Prostate gland (tissue), 2 donors: Measurements from ENCODE around the gene IGF1R. TPM values are rescaled to one million over a fixed set of nuclear protein-coding genes. Genes with fewer than 3 reads are reported as not detected.

Experiments
- DNase-seq: peaks from one replicate; pipeline ENCODE4 v3.0.0-alpha.2; 2019; ENCODE audit warnings: low spot score
- H3K27ac ChIP-seq, 2 donors: fragments of 200-600 bp; sonication (generic); 2 replicates each; pipeline ENCODE4 v1.5.1; 2017 to 2019
- H3K27me3 ChIP-seq: fragments of 200-600 bp; sonication (generic); replicated peaks from 2 replicates; pipeline ENCODE4 v1.5.1; 2019; ENCODE audit not compliant: insufficient read depth
- H3K36me3 ChIP-seq, 2 donors: fragments of 200-600 bp; sonication (generic); 1 replicate in 1 of 2; 2 replicates in 1 of 2; pipeline versions ENCODE4 v1.5.1 to v1.8.1; 2017 to 2019
- H3K4me1 ChIP-seq: fragments of 200-600 bp; sonication (generic); replicated peaks from 2 replicates; pipeline ENCODE4 v1.5.1; 2019
- H3K4me3 ChIP-seq, 2 donors: fragments of 200-600 bp; sonication (generic); 2 replicates each; pipeline ENCODE4 v1.5.1; 2017 to 2019
- H3K9me3 ChIP-seq: fragments of 200-600 bp; sonication (generic); 2 replicates; pipeline ENCODE4 v1.5.1; 2017
- POLR2A ChIP-seq: fragments of 450-650 bp; IDR thresholded peaks from one replicate; pipeline ENCODE4 v1.6.1; 2016; ENCODE audit warnings: antibody characterized with exemption, mild to moderate bottlenecking
- POLR2AphosphoS5 ChIP-seq: sonication (generic); formaldehyde crosslinking; IDR thresholded peaks from one replicate; pipeline ENCODE4 v1.6.1; 2017; ENCODE audit warnings: antibody characterized with exemption
- WGBS: methylation state at CpG from one replicate; pipeline ENCODE4 v1.1.5; 2018; 5-methylcytosine and 5-hydroxymethylcytosine counted together
- intact Hi-C: fragments of 100-400 bp; cut with DNase I; formaldehyde crosslinking; loops from one replicate; pipeline ENCODE4 v1.14.2; 2022
- total RNA-seq, 2 donors: library from RNA; depleted of rRNA; stranded (reverse); fragments of >200 nt; gene quantifications; one replicate each; pipeline ENCODE4 v1.1.0, GENCODE V29; 2016
- TF ChIP-seq, protein P1 (sequence below), 4 experiments: fragments of 200-600 bp in 2 of 4; fragments of 450-650 bp in 2 of 4; sonication (generic) in 2 of 4; IDR thresholded peaks; 1 replicate in 3 of 4; 2 replicates in 1 of 4; pipeline ENCODE4 v1.5.1; 2016 to 2019; ENCODE audit warnings: antibody characterized with exemption in 4 of 4, mild to moderate bottlenecking in 2 of 4, moderate library complexity in 2 of 4

The IGF1R gene
- total RNA-seq, 2 donors from 2014 or later, result 190 to 216 TPM

DNA sequence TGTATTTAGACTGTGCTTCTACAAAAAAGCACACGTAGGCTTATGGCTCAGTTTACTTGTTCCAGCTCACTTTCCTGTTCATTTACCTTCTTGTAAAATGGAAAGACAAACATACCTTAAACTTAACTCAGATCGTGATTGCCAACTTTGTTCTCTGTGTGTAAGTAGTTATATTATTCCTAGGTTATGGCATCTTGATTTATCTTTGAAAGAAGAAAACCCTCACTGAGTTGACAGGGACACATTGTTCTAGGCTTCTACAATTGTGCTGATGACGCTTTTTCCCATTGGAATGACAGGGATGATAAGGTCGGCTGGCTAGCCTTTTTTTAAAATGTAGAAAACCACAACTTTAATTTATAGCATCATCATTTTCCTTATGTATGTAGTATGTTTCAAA, 140.7 kb downstream of the IGF1R start:
- 37% methylated on average over 4 of the region's 4 CpGs for WGBS
- intact Hi-C loops, result loop anchor here (10.0 kb wide), 1 partner anchor 264 kb away; no protein-coding TSS in a partner anchor
- no peaks in the 10 kb centered on the region for H3K36me3 ChIP-seq
- peak overlapping the region; percentile 83 to 89 for H3K27ac ChIP-seq
- no peak for TF ChIP-seq POLR2A
- peak; percentile 92 for TF ChIP-seq POLR2AphosphoS5
- no peaks in the 10 kb centered on the region for H3K27me3 ChIP-seq
- H3K4me1 ChIP-seq, result peaks cover 32% of the 10 kb centered on the region
- DNase-seq, result peak; percentile 49
- H3K4me3 ChIP-seq, result no peak overlapping the region
- no peaks in the 10 kb centered on the region for H3K9me3 ChIP-seq

DNA sequence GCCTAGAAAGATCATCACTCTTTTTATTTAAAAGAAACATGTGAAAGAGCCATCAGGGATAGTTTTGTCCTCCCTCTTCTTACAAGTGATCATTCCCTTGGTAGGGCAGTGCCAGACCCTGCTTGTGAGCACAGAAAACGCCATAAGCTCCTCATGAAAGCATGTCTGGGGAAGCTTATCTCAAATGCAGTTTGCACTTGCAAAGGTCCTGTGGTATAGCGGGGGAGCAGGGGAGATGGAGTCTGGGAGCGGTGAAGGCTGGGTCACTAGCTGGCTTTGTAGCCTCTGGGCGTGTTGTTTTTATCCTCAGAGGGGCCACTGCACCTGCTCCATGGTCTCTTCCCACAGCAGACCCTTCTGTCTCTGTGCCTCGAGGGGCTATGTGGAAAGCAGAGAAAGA, 141.9 kb downstream of the IGF1R start:
- Histone ChIP-seq H3K9me3 (no peaks in the 10 kb centered on the region), H3K36me3 (no peaks in the 10 kb centered on the region), H3K27me3 (no peaks in the 10 kb centered on the region), H3K27ac (peak overlapping the region; percentile 83 to 89), H3K4me1 (peaks cover 32% of the 10 kb centered on the region), H3K4me3 (no peak overlapping the region)
- no peak for DNase-seq
- intact Hi-C loops, result no loop called here
- TF ChIP-seq POLR2A, result no peak
- no peak for TF ChIP-seq POLR2AphosphoS5
- TF ChIP-seq, protein P1, sequence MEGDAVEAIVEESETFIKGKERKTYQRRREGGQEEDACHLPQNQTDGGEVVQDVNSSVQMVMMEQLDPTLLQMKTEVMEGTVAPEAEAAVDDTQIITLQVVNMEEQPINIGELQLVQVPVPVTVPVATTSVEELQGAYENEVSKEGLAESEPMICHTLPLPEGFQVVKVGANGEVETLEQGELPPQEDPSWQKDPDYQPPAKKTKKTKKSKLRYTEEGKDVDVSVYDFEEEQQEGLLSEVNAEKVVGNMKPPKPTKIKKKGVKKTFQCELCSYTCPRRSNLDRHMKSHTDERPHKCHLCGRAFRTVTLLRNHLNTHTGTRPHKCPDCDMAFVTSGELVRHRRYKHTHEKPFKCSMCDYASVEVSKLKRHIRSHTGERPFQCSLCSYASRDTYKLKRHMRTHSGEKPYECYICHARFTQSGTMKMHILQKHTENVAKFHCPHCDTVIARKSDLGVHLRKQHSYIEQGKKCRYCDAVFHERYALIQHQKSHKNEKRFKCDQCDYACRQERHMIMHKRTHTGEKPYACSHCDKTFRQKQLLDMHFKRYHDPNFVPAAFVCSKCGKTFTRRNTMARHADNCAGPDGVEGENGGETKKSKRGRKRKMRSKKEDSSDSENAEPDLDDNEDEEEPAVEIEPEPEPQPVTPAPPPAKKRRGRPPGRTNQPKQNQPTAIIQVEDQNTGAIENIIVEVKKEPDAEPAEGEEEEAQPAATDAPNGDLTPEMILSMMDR (IDR thresholded peaks at IDR 0.05), result no peak
- WGBS, result 98% methylated on average over 5 of the region's 5 CpGs

DNA sequence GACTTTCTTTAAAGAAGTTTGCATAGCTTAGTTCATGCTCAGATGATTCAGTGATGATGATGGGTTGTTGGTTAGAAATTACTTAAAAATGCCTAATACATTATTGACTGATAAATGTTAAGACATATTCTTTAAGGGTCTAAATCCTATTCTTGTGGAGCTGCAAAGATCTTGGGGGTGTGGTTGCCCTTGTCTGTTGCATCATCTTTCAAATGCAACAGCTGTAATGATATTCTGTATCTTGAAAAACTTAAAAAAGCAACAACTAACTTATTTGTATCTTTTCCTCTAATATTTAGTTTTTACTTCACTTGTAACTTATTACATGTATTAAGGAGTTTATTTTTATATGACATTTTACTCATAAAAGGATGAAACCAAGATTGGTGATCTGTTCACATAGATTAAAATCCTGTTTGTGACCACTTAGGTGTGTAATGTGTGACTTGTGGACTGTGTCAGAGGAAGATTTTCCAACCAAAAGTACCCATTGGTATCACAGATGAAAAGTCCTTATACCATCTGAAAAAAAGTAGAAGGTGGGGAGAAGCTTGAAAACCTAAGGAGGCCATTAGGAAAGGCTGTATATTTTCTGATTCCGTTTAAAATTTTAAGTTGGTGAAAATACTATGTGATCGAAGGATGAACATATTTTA, 142.8 kb downstream of the IGF1R start:
- H3K4me3 ChIP-seq, result no peak overlapping the region
- H3K27ac ChIP-seq, result peak overlapping the region; percentile 83 to 89
- no peak for DNase-seq
- TF ChIP-seq POLR2AphosphoS5, result no peak
- TF ChIP-seq, protein P1 (IDR thresholded peaks at IDR 0.05), result no peak
- TF ChIP-seq POLR2A, result no peak
- H3K9me3 ChIP-seq, result no peaks in the 10 kb centered on the region
- intact Hi-C loops, result no loop called here
- WGBS, result 93% methylated on average over 2 of the region's 2 CpGs
- no peaks in the 10 kb centered on the region for H3K36me3 ChIP-seq
- H3K27me3 ChIP-seq, result no peaks in the 10 kb centered on the region
- H3K4me1 ChIP-seq, result peaks cover 31% of the 10 kb centered on the region

DNA sequence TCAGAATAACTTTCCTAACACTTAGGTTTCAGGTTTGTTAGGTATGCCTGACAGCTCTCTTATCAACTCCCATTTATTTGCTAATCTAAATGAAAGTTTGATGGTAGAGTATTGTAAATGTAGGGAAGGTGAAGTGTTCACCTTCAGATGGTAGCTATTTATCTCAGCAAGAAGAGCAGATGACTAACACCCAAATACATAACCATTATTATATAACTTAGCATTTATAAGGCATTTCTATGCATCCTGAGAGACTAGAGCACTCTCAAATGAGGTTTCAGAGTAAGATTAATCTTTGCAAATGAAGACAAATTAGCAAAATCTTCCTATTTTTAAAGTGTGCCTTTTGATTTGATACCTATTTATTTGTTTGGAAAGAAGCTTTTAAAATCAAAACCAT, 143.8 kb downstream of the IGF1R start:
- H3K27me3 ChIP-seq, result no peaks in the 10 kb centered on the region
- TF ChIP-seq POLR2A (no peak), POLR2AphosphoS5 (no peak)
- TF ChIP-seq, protein P1 (IDR thresholded peaks at IDR 0.05), result no peak
- no peak for DNase-seq
- no peaks in the 10 kb centered on the region for H3K9me3 ChIP-seq
- no peak overlapping the region for H3K4me3 ChIP-seq
- H3K27ac ChIP-seq, result peak overlapping the region in 1 of 2 donors; percentile 89
- H3K36me3 ChIP-seq, result no peaks in the 10 kb centered on the region
- intact Hi-C loops, result no loop called here
- H3K4me1 ChIP-seq, result peaks cover 32% of the 10 kb centered on the region

DNA sequence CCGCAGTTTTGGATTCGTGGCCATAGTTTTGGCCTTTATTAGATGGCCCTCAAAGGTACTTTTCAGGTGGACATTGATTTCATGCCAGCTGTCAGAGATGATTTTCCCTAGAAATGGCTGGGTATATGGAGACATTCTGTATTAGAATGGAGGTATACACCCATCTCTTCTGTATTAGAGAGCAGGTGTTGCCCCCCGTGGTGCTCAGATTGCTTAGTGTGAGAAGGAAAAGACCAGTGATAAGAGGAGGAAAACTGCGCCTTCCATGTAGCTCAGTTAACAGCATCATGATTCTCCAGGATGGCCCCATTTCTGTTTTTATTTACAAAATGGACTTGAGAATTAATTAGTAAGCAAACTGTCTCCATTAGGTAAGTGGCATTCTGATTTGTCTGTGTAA, 145.9 kb downstream of the IGF1R start:
- no peak for TF ChIP-seq POLR2AphosphoS5
- TF ChIP-seq, protein P1 (IDR thresholded peaks at IDR 0.05), result no peak
- no peak for TF ChIP-seq POLR2A
- Histone ChIP-seq H3K27me3 (no peaks in the 10 kb centered on the region), H3K9me3 (no peaks in the 10 kb centered on the region), H3K27ac (peak overlapping the region; percentile 30 to 89), H3K4me3 (no peak overlapping the region), H3K4me1 (peaks cover 29% of the 10 kb centered on the region), H3K36me3 (no peaks in the 10 kb centered on the region)
- 95% methylated on average over 4 of the region's 4 CpGs for WGBS
- DNase-seq, result no peak
- intact Hi-C loops, result no loop called here
